ENCODE measurements around the gene DSCAM.

- TF ChIP-seq CTCF (IDR thresholded peaks at IDR 0.05; ENCODE audit: extremely low read depth in 1 of 2, insufficient read depth in 1 of 2, low read depth in 1 of 2, low read length in 2 of 2) (no peak), POLR2AphosphoS5 (IDR thresholded peaks at IDR 0.05; ENCODE audit: insufficient read depth, low read depth, low read length) (no peak), MAX (IDR thresholded peaks at IDR 0.05; ENCODE audit: insufficient read depth, insufficient read length) (no peak)
These were observed 513.2 kb downstream of the DSCAM start for GRCh38 chr21:40333731-40334130.
